NCI-H524 treated with DMSO at 0.1 percent for 48 hours (cell line): ENCODE measurements around the gene CDRT4.
A peak's percentile ranks its signal among the peaks of the same experiment; 100 is the strongest.

Experiments
- DNase-seq: peaks from one replicate; lab custom pipeline; 2025; lab: John Stamatoyannopoulos, UW

Gene CDRT4

DNA sequence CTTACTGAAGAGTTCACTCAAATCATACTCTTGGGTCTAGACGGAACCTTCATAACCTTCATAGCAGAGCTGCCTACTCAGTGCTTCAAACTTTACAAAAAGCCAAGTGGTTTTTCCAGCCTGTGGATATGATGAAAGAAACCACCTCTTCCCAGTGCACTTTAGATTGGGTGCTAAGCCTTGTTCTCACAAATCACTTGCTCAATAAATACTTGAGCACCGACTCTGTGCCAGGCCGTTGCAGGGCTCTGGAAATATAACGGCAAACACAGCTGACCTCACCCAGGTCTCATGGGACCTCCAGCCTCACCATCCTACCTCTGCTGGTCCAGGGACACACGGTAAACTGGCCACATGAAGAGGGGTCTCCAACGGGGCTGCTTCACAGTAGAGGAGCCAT, 35.7 kb downstream of the CDRT4 start:
- no peak for DNase-seq

DNA sequence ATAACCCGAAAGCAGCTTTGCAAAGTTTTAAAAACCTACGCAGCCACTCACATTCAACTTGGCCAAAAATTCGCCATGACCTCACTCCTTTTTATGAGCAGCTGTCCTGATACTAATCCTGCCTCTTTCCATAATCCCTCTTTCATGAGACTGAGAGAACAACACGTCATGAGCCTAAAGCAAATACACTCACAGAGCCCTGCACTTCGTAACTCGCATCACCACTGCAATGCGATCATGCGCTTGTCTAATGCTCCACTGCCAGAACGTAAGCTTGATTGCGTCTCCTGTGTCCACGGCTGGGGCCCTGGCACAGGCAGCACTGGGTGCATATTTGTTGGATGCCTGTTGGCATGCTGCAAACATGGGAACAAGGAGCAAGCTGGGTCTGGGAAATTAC, 36.2 kb downstream of the CDRT4 start:
- DNase-seq: peak; percentile 70

DNA sequence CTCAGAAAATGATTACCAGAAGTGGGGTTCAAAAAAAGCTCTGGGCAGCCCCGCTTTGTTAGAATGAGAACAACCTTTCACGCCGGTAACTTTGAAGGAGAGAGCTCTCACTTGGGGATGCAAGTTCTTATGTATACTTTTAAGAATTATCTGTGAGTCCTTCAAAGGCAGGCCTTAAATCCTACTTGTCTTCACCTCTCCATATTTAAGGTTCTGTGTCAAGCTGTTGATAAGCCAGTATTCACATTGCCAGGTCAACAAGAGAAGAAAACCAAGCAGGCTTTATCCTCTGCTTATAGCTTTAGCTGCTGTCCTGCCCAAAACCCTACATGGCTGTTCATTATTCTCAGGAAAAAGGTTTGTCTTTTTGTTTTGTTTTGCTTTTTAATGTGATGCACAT, 42.9 kb downstream of the CDRT4 start:
- DNase-seq: no peak

DNA sequence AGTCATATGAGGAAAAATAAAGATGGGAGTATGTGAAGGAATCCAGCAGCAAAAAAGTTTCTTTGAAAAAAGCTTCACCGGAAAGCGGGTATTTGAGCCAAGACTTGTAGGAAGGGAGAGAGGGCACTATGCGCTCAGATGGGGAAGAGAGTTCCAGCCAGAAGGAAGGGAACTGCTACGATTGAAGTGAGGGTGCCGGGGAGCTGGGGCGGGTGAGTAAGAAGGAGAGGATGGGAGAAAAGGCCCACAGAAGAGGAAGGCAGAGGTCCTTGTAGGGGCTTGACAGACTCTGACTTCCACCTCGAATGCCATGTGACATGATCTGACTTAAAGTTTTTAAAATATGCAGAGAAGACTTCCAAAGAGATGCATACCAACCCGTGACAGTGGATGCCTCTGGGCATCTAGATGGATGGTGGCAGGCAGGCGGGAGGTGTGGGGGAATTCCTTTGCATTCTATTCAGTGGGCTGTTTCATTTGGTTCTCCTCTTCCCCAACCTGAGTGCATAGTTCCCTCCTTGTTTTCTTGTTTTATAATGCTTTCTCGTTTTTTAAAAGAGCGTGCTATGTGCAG, 44.9 kb downstream of the CDRT4 start:
- DNase-seq: no peak

DNA sequence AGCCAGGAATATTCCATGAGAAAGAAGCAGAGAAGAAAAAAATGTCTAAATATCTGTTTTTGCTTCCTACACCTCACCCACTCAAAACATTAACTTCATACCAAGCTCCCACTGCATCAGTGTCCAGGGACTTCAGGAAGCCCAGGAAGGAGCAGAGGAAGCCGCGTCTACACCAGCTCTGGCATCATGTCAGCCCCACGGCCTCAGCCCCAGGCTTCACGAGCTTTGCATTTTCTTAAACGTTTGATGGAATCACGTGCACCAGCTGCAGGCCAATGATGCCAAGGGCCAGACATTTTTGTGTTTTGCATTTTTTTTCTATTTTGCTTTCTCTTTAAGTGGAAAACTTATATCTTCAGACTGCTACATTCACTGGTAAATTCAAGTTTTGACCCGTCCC, 48.6 kb downstream of the CDRT4 start:
- DNase-seq: no peak

DNA sequence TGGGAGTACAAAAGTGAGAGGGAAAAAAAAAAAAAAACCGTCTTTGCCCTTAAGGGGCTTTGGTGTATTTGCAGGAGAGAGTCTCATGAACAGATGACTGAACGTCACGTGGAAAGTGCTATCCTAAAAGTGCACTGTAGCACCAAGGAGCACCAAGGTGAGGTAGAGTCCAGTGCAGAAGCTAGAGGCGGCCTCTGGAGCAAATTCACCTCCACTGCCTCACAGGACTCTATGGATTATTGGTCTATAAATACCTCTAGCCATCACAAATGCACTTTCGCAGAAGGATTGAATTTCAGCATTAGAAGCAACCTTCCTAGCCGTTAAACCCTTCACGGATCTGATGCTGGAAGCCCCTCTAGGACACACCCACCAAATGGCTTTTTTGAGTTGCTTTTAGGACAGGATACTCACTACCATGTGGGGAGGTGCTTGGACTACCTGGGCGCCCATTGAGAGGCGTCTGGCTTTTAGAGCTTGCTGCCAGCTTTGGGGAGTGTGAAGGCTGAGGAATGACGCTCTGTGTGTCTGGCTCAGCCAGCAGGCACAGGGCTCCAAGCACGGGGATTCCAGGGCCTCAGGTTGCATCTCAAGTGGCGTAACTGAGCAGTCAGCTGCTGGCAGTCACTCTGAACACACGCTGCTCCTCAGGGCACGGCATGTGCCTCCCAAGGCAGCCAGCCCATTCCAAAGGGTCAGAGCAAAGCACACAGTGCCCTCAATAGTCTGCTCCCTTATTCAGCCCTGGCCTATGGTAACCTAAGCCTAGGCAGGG, 52.7 kb downstream of the CDRT4 start:
- DNase-seq: peak; percentile 53

DNA sequence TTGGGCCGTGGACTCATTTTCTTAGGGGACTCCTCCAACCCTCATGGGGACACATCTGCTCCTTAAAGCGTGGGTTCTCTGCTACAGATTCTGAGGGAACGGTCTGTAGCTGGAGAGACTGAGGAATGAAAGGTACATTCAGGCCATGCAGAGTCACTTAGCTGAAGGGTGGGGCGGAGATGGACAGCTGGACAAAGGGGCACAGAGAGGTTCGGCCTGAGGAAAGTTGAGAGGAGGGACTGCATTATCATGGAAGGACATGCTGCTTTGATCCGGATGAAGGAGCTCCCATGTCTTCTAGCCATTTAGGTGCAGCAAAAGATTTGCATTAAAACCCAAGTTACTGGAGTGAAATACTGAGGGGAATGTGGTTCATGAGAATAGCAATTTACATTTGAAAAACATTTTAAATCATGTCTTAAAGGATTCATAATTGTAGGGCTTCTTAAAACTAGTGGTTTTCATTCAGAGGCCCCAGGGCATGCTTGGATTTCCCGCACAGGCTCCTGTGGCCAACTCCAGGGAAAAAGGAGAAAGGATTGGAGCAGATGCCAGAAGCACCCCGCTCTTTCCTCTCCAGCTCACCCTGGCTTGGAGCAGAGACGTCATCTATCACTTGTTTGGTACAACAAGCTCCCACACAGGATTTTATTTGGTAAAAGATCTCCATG, 54.2 kb downstream of the CDRT4 start:
- DNase-seq: no peak

DNA sequence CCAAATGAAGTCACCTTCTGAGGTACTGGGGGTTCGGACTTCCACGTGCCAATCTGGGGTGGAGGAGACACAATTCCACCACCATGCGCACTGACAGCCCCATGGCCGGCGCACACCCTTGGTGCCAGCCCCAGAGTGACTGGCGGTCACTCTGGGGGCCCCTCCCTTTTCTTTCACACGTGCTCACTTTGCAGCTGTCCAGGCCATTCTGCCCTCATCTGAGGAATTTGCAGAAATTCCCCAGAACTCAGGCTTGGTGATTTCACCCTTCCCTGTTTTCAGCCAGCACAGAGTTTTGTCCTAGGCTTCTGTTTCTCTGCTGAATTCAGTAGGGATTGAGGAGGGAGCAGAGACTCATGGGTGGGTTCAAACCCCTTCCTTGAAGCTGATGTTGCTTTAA, 54.8 kb downstream of the CDRT4 start:
- no peak for DNase-seq

DNA sequence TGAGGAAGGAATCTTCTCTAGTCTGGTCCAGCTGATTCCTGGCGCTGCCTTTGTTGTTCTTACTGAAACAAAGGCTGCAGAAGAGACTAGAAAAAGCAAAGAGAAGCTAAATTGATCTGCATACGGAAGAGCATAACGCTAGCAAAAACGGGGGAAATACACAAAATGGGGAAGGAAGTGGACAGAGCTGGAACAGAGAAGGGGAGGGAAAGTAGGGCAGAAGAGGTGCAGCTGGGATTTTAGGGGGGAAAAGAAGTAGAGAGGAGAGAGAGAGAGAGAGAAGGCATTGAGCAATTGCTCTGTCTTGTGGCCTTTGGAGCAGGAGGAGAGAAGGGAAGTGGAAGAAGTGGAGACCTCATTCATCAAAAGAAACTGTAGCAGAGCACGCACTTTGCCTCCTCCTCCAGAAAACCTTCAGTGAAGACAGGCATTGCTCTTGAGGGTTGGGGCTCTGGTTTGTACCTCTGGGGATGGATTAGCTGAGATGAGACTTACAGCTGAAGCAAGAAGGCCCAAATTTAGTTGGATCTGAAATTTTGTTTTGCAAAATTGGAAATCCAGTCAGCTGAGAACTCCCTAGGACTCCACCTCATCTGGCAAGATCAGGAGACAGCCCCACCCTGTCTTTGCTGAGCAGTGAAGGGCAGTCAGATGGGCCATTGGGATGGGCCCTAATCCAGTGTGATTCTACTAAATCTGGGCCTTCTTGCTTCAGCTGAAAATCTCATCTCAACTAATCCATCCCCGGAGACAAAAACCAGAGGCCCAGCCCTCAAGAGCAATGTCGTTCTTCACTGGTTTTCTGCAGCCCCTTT, 55.8 kb downstream of the CDRT4 start:
- no peak for DNase-seq

DNA sequence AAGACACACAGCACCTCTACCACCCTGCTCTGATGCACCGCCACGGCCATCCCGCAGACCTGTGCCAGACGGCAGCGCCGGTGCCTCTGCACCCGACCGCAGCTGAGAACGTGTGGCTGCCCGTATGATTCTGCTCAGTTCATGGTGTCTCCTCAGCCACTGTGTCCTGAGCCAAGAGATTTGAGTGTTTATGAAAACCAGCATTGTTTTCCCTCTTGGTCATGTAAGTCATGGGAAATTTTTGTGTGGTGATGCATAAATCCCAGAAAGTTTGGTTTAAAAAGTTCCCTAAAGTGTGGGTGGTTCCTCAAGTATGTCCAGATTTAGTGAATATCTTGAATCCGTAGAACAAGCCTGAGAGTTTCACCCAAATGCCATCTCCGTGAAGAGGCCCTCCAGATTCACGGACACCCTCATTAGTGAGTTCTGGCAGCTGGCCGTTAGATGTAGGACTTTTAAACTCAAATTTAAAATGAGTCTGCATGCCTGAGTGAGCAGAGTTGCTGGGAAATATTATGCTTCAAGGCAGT, 57.6 kb downstream of the CDRT4 start:
- DNase-seq: peak; percentile 2

DNA sequence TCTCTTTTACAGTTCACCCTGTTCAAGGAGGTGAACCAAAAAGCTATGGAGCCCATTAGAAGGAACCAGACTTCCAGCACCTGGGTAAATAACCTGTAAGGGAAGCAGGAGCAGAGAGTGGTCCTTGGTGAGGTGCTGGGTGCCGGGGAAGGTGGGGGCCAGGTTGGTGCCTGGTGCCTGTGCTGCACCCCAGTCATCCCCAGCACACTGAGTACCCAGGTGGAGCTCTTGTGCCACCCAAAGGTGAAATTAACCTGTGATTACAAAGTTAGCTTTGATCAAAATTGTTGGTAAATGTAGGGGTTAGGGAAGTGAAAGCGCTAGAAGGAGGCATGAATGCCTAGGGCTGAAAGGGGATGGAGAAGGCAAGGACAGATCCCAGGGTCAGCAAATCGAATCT, 58.6 kb downstream of the CDRT4 start:
- no peak for DNase-seq

DNA sequence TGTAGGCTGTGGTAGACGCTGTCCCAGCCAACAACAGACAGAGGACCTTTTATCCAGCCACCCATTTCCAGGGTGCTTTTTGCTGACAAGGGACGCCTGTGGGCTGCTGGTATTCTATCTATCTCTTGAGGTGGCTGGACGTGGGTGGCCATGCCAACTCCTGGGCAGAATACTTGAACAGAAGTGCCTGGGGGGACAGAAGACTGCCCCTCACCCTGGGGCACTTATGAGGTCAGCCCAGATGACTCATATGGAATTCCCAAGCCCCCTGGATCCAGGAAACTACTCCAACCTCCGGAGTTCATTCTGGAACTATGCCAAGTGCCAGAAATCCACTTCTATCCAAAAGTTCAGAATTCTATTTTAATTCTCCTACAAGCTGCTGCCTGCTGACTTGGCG, 61.3 kb downstream of the CDRT4 start:
- DNase-seq: no peak

DNA sequence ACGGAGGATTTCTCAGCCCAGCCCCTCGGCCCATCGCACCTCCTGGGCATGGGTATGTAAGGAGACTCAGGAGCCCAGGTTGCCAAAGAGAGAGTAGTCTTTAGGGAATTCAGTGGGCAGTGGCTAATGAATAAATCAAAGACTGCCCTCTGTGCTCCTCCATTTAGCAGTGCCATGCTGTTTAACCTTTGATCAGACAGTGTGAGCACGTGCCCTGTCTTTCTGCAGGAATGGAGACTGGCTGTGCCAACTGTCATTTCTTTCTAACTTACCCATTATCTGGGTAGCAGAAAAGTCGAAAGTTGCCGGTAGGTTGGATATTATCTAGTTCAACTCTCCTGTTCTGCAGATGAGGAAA, 62.4 kb downstream of the CDRT4 start:
- no peak for DNase-seq

DNA sequence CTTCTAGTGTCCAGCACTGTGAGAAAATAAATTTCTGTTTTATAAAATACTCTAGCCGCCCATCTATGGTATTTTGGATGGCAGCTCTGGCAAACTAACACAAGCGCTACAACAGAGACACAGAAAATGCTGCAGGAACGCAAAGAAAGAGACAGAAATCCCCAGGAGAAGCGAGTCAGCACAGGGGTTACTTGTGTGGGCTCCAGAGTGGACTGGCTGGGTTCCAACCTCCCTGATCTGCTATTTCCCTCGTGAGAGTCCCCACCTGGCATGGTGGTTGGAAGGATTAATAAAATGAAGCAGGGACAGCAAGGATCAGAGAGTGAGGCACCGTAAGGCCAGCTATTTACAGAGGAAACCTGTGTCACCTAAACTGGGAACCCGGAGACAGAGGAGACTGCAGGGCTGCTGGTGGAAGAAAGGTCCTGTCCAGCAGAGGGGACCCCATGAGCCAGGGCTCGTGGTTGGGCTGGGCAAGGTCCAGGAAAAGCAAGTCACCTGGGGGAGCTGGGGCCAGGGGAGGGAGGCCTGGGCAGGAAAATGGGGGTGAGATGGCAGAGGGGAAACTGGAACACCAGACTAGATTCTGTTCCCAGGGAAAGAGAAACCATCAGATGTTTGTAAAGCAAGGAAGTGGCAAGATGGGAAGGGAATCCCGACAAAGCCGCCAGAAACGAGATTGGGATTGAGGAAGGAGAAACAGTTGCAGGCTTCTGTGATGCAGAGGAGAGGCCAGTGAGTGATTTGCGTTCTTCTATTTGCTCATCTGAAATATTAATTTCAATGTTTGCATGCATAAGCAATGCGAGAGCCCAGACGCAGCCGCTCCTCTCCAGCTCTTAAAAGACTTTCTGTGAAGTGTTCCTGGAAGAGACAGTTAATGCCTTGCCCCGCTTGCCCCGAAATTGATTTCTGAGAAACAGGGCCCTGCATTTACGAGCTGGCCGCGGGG, 63.0 kb downstream of the CDRT4 start:
- DNase-seq: no peak

DNA sequence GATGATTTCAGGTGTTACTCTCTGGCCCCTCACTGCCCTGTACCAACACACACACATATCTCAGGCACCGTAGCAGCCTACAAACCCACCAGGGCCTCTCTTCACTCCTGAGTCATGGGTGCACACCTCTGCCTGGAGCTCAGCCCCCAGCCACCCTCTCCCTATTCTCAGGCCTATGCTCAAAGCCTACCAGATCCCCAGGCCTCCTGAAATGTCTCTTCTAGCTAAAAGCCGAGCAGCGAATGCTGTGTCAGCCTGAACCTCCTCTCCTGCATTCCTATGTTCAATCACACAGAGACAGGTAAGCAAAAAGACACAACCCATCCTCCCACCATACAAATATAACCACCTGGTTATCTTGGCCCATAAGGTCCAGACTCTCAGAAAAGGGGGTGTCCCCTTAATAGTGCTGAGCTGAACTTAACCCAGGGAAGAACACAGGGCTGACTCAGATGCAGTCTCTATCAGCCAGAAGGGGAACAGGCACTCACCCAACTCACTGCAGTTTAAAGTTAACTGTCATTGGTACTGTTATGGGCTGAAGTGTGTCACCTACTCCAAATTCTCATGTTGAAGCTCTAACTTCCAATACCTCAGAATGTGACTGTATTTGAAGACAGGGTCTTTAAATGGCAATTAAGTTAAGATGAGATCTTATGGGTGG, 64.0 kb downstream of the CDRT4 start:
- no peak for DNase-seq

DNA sequence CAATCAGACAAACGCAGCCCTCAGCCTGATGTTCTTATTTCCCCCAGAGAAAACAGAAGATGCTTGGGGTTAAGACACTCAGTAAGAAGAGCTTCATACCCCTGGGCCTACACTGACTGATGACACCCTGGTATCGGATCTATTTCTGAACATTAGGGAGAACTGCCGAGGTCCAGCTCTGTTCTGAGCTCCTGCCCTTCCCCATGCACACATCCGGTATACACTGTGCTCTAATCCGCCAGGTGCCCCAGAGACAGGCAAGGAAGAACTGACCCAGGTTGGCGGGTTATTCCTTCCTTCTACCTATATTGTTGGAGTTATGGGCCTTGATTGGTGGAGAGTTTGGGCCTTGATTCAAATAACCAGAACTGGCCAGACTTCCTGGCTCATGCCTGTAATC, 68.0 kb downstream of the CDRT4 start:
- DNase-seq: no peak

DNA sequence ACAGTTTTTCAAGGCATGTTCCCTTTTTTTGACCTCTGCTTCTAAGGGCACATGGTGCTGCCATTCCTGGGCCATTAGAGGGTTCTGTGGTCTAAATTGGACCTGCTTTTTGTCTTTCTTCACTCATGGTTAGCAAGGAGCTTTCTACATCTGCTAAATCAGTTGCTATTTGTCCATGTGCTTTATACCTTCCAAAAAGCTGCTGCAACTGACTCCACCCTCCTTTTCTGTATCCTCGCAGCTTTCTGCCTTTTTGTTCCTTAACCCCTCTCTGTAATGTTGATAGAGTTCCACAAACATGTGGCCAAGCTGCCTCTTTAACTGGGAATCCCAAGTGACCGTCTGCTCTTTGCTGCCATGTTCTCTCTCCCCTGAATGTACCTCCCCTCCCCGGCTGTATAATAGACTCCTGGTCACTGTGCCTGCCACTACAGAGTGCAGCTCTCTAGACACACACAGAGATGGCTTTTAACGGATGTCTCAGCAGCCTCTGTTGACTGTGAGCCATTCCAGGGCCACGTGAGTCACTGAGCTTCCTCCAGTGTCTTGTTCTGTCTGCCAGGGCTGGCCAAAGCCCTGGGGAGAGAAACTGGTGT, 68.6 kb downstream of the CDRT4 start:
- no peak for DNase-seq

DNA sequence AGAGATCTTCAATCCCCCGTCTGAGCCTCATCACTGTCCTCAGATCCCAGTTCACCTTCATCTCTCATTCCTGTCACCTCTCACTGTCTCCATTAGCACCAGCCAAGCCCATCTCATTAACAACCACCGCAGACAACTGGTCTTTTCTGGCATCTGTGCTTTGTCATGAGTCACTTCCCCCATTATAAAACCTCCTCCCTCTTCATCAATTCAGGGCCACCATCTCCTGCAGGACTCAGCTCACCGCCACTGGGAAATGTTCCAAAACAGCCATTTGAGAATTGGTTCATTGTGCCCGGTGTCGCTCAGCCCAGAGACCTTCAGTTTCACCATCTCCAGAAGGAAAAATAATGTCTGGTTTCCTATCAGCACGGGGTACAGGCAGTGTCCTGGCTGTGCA, 69.1 kb downstream of the CDRT4 start:
- DNase-seq: no peak

DNA sequence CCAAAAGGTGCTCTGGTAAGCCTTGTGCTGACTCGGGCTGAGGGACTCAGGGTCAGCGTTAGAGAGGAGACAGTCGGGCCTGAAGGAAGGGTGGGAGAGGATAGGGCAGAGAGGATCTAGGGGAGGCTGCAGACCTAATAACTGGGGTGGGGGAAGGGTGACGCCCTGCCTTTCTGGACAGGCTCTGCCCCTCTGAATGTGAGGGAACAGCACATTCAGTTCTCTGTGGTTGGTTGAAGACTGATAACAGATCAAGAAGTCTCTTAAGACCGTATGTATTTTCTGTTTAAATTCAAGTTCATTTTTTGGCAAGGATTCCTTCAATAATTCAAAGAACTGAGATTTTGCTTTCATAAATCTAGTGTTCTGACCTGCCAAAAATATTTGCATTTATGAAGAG, 69.8 kb downstream of the CDRT4 start:
- DNase-seq: no peak

DNA sequence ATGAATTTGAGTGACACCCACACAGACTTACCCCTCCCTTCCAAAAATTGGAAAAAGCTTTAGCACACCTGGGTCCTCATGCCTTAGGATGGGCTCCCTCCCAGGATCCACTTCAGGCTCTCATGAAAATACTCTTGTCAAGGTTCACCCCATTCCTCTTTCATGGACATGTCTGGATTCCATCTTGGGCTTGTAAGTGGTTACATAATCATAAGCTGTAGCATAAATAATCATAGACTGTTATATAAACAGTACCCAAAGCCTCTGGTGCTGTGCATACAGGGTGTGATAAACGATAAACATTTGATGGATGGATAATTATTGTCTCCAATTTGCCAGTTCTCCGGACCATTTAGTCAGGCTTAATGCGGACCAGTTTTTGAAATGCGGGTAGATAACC, 72.3 kb downstream of the CDRT4 start:
- DNase-seq: no peak
